GM18951 (cell line): Measurements from ENCODE around the gene B3GAT3.
"Not testable (repeated sequence)": the region's sequence is repeated elsewhere in the genome, so short reads cannot be mapped to it uniquely, and the experiment has no call there.

ENCODE experiments used
- POLR2A ChIP-seq: IDR thresholded peaks from 4 replicates; pipeline ENCODE4 v1.6.1; 2011; ENCODE audit warnings: mild to moderate bottlenecking; ENCODE audit not compliant: insufficient read length, insufficient read depth; ENCODE audit errors: extremely low read depth
- in situ Hi-C: fragments of 300-500 bp; cut with MboI; formaldehyde crosslinking; loops from one replicate; pipeline ENCODE4 v1.12.0; 2022; ENCODE audit warnings: low sequenced_read_pairs, mixed read lengths, inconsistent platforms; ENCODE audit not compliant: unreplicated experiment

B3GAT3 gene

GRCh38 chr11:62573006-62573591 lies 48.7 kb downstream of the B3GAT3 start:
- TF ChIP-seq POLR2A, result no peak
- in situ Hi-C loops, result no loop called here

- in situ Hi-C loops, result no loop called here
Measured at GRCh38 chr11:62572431-62572830, 49.4 kb downstream of the B3GAT3 start.

GRCh38 chr11:62571493-62571892 lies 50.3 kb downstream of the B3GAT3 start:
- in situ Hi-C loops, result not testable (repeated sequence)

More at GRCh38 chr11:62572431-62572830, 49.4 kb downstream of the B3GAT3 start:
- no peak for TF ChIP-seq POLR2A

- in situ Hi-C loops, result not testable (repeated sequence)
Measured at GRCh38 chr11:62570903-62571302, 50.9 kb downstream of the B3GAT3 start.

GRCh38 chr11:62569611-62570010 lies 52.2 kb downstream of the B3GAT3 start:
- TF ChIP-seq POLR2A, result no peak
- in situ Hi-C loops, result no loop called here

- in situ Hi-C loops, result no loop called here
- TF ChIP-seq POLR2A, result no peak
Measured at GRCh38 chr11:62567018-62567633, 54.7 kb downstream of the B3GAT3 start.

GRCh38 chr11:62566247-62566646 lies 55.5 kb downstream of the B3GAT3 start:
- TF ChIP-seq POLR2A, result no peak
- in situ Hi-C loops, result no loop called here
